HG02981 (cell line): ENCODE results near the gene APOL3.
"Not testable (repeated sequence)": the region's sequence is repeated elsewhere in the genome, so short reads cannot be mapped to it uniquely, and the experiment has no call there.

ENCODE experiments used
- ATAC-seq: cut with Tn5 transposase; IDR thresholded peaks from one replicate; pipeline ENCODE4 v1.9.1; 2021; ENCODE audit warnings: mild to moderate bottlenecking, moderate library complexity; ENCODE audit not compliant: unreplicated experiment

Gene APOL3

DNA sequence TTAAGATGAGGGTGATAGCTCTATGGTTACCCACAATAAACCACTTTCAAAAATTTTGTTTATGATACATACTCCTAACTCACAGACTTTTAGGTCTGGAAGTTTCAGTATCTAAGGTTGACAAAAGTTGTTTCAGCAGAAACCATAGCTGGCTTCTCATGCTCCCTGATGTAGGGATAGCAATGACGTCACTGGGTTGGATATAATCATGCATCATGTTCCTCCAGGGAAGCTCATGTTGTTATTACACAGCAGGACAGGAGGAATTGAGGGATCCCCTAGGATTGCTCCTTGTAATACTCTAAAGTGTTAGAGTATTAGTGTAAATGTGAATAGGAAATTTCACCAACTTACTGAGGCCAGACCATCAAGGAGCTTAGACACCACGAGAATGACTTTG, 23.6 kb downstream of the APOL3 start:
- no peak for ATAC-seq

DNA sequence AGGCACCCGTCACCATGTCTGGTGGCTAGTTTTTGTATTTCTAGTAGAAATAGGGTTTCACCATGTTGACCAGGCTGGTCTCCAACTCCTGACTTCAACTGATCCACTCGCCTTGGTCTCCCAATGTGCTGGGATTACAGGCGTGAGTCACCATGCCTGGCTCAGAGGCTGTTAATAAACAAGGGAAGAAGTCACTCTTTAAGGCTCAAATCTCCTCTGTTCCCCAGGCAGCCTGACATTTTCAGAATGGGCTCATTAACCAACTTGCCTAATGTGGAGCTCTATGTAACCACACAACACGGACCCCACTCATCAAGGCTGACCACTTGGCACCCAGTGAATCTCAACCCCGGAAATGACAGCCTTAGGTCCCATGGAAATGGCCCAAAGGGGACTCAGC, 24.1 kb downstream of the APOL3 start:
- no peak for ATAC-seq

DNA sequence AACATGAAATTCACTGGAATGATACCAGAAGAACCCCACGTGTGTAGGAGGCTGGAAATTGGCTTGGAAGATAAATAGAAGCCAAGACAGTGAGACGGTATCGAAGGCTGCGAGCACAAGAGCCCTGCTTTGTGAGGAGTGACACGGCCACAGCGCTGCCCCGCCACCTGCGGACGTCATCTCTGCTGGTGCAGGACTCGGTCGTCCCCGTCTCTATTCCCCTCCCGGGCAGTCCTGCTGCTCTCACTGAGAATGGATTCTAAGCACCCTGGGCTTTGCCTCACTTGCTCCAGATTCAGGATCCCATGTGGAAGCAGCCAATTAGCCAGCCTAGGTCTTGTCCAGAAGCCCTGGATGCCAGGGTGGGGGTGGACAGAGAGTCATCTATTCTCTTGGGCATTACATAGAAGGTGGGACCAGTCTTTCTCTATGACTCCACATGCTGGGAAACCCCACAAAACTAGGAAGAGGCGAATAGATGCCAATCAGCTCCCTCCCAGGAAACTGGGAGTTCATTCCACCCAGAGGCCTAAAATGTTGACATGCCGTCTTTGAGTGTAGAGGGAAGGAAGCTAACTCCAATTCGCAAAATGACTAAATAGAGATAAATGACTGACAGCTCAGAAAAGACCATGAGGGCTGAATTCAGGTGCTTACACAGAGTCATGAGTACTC, 25.1 kb downstream of the APOL3 start:
- ATAC-seq: no peak

DNA sequence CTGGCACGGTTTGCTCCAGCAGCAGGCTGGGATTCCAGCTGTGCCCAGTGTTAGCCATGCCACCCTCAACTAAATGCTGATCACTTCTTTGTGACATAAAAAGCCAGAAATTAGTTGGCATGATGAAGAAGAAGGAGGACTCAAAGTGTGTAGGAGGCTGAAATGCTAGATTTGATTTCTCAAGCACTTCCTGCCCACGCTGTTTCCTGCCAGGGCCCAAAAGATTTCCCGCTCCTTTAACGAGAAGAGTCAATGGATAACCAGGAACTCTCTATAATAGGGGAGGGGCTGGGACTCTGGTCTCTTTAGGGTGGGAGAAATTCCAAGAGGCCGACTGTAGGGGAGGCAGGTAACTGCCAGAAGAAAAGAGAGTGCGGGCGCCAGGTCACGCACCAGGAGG, 26.4 kb downstream of the APOL3 start:
- no peak for ATAC-seq

DNA sequence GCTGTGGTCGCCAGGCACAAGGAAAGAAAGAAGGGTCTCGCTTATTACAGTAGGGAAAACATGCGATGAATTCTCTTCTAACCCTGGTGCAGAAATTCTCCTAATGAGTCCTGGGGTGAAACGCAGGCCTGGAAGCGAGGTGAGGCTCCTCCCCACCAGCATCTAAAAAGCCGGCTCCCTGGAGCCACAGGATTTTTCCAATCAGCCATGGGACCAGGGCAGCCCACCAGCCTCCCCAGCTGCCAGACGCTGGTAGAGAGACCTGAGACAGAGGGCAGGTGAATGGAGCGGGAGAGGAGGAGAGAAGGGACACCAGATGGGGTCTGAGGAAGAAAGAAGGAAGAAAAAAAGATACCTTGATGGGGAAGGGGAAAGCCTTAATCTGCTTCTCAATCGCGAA, 28.6 kb downstream of the APOL3 start:
- ATAC-seq: no peak

DNA sequence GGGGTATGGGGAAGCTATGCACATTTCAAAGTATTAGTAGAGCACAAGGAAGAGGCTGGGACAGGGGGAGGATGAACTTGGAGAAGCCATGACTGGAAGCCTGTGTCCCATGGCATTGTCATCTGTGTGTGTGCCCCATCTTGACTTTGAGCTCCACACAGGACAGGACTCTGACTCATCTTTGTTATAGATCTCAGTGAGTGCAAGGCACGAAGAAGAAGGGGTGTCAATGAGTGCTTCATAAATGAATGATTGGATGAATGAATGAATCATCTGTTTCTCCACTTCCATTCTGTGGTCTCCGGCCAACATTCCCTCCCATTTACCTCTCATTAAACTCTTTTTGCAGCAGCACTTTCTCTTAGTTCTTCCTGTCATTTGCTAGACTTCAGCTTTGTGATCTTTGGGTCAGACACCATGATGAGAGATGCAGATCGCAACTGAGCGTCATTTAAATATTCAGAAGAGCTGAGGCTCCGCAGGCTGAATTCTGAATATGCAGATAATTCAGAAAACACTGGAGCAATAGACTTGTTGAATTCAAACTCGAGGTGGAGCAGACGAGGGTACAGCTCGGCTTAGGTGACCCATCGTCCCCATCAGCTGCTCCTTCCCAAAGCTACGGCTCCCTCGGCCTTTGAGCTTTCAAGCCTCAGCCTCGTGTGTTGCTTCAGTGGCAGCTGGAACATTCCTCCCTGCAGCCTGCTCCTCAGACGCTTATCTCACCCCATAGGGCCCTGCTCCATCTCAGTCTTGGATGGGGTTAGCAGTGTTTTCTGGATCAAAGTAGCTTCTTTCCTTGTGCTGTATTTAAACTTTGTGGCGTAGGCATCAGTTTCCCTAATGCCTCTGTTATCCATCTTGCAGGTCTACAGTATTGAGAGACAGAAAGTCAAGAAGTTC, 30.8 kb downstream of the APOL3 start:
- no peak for ATAC-seq

DNA sequence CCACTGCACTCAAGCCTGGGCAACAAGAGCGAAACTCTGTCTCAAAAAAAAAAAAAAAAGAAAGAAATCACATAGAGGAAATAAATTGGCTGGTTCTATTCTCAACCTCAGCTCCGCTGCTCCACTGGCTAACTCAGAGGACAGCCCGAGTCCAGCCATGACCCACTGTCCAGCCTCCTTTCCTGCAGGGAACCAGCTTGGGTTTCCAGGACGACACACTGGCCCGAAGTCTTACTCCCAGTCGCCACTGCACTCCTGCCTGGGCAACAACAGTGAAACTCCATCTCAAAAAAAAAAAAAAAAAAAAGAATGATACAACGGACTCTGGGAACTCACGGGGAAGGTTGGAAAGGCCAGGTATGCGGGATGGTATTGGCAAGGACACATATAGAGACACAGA, 31.5 kb downstream of the APOL3 start:
- no peak for ATAC-seq

DNA sequence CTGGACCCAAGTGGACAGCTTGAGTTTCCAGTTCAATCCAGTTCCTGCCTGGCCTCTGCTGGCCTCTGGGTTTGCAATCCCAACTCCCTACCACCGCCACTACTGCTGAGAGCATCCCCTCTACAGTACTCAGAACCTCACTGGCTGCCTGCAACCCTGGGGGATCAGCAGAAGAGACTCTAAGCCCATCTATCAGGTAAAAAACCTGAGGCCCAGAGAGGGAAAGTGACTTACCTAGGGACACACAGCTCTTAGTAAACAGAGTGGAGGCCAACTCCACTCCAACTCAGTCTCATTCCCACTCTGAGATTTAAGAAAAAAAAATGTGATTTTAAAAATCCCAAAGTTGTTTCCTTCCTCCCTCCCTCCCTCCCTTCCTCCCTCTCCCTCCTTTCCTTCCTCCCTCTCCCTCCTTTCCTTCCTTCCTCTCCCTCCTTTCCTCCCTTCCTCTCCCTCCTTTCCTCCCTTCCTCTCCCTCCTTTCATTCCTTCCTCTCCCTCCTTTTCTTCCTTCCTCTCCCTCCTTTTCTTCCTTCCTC, 34.5 kb downstream of the APOL3 start:
- ATAC-seq: no peak

DNA sequence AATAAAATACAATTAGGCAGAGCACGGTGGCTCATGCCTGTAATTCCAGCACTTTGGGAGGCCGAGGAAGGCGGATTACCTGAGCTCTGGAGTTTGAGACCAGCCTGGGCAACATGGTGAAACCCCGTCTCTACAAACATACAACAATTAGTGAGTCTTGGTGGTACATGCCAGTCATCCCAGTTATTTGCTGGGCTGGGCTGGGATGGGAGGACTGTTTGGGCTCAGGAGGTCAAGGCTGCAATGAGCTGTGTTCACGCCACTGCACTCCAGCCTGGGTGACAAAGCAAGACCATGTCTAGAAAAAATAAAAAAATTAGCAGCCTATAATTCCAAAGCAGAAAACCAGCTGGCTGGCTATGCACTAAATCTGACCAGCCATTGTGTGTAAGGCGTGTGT, 35.1 kb downstream of the APOL3 start:
- no peak for ATAC-seq

DNA sequence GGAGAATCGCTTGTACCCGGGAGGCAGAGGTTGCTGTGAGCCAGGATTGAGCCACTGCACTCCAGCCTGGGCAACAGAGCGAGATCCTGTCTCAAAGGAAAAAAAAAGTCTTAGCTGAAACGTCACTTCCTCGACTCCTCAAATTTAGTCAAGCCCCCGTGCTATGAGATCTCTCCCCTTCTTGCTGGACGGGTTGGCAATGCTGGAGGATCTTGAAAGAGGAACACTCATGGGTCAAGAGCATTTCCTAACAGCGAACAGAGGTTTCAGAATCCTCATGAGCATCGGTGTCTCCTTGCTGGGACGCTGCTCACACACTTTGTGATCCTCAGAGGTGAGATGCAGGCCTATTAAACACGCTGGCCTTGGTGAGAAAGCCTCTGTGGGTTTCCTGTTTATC, 35.9 kb downstream of the APOL3 start:
- ATAC-seq: no peak

DNA sequence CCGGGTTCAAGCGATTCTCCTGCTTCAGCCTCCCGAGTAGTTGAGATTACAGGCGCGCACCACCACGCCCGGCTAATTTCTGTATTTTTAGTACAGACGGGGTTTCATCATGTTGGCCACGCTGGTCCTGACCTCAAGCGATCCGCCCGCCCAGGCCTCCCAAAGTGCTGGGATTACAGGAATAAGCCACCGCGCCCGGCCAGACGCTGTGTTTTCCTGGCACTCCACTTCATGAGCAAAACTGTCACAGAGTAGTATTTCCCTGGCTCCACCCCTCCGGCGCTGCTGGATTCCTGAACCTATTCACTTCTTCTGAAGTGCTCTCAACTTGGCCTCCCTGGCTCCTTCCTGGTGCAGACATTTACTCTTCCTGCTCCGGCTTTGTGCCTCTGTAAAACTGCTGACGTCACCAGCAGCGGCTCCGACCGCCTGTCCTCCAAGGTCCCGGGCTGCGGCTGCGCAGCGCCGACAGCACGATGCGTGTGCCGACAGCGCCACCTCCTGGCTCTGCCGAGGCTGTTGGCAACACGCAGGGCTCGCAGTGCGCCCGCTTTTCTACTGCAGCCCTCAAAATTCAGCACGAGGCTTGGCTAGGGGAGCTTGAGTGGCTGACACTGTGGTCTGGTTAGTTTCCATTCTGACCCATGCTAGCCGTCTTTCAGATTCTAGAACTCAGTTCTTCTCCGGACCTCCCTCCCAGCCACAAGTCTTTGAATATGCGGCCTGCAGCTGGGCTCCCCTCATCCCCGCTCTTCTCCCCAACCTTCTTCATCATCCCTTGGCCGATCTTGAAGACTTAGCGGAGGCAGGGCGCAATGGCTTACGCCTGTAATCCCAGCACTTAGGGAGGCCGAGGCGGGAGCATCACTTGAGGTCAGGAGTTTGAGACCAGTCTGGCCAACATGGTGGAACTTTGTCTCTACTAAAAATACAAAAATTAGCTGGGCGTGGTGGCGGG, 36.6 kb downstream of the APOL3 start:
- peak; percentile 86 for ATAC-seq

DNA sequence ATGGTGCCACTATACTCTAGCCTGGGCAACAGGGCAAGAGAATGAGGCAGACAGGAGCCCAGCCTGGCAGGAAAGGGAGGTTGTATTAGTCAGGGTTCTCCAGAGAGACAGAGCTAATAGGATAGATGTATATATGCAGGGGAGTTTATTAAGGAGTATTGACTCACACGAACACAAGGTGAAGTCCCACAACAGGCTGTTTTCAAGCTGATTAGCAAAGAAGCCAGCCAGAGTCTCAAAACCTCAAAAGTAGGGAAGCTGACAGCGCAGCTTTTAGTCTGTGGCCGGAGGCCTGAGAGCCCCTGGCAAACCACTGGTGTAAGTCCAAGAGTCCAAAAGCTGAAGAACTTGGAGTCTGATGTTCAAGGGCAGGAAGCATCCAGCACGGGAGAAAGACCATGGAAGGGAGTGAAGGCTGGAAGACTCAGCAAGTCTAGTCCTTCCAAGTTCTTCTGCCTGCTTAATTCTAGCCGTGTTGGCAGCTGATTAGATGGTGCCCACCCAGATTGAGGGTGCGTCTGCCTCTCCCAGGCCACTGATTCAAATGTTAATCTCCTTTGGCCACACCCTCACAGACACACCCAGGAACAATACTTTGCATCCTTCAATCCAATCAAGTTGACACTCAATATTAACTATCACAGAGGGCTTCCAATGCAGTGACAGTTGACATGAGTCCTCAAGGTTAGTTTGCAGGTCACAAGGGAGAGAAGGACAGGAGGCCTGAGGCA, 39.8 kb downstream of the APOL3 start:
- ATAC-seq: not testable (repeated sequence)

DNA sequence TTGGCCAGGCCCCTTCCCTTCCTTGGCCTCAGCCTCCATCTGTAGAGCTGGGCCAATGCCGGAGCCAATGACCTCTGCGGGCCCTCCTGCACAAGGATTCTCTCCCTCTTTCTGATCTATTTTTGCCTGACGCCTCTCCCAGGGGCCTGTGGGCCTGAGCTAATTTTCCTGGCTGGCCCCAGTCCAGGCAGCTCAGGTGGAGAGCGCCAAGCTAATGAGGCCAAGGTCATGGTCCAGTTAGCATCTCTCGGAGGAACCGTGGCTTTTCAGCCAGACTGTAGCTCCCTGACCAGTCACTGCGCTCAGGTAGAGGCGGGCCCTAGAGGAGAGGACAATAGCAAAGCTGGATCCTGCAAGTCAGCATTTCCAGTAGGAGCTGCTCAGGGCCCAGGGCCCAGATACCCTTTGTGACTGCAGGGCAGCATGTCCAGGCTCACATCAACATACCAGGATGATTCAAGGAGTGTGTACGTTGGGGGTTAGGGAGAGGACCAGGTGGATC, 43.5 kb downstream of the APOL3 start:
- no peak for ATAC-seq

DNA sequence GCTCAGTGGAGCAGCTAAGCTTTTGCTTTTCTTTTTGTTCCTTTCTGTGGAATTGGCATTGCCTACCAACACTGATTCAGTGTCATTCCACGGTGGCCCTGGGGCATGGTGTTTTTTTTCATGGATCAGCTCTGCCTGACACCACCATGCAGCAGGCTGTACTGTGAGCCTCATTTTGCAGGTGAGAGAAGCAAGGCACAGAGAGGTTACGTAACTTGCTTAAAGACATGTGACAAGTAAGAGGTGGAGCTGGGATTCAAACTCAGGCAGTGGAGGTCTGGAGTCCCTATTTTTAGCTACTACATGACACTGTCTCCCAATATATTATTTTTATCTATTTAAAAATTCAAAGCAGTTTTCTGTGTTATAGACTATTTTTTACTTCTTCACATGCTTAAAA, 44.4 kb downstream of the APOL3 start:
- no peak for ATAC-seq

DNA sequence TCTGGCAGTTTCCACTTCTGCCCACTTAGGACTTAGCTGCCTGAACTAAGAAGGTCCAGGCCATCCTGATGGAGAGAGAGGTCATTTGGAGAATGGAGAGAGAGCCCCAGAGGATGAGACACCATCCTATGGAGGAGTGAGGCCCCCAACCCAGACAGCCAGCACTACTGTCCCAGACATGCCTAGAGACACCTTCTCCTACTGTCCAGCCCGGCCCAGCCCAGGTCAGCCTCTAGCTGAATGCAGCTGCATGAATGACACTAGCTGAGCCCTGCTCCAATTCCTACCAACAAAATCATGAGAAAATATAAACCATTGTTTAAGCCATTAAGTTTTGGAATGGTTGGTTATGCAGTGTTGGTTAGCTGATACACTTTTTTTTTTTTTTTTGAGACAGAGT, 47.4 kb downstream of the APOL3 start:
- no peak for ATAC-seq

DNA sequence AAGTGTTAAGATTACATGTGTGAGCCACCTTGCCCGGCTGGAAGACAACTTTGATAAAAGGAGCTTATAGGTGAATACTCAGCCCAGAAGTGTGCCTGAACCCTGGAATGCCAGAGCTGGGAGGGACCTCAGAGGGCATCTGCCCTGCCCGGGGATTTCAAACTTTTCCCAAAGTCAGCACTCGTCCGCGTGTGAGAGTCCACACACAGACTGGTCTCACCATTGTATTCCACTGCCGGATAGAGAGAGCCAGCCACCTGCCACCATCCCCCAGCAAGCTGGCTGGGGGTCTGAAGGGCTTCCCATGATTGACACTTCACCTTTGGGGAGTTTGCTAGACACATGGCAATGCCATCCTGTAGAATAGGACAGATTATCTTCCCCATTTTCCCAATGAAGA, 49.2 kb downstream of the APOL3 start:
- no peak for ATAC-seq

DNA sequence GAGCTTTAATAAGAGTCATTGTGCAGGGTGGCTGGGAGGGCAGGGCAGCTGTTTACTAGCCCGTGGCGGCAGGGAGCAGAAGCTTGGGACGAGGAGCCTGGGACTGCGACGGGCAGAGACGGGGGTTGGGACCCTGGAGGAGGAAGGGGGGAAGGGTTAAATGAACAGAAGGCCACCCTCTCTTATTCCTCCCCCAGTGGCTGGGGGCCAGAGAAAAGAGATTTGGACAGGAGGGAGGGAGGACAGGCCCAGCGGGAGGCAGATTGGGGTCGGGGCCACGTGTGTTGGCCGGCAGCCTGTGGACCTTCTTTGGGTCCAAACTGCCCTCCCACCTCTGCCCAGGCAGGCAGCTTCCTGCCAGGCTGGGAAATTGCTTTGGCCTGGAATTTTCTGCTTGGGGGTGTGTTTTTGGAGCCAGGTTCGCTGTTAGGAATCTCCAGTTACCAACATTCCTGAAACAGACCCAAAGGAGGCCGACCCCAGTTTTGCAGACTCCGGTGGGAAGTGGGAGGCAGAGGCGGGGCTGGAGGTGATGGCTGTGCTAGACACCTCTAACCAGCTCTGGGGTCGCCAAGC, 50.2 kb downstream of the APOL3 start:
- no peak for ATAC-seq

DNA sequence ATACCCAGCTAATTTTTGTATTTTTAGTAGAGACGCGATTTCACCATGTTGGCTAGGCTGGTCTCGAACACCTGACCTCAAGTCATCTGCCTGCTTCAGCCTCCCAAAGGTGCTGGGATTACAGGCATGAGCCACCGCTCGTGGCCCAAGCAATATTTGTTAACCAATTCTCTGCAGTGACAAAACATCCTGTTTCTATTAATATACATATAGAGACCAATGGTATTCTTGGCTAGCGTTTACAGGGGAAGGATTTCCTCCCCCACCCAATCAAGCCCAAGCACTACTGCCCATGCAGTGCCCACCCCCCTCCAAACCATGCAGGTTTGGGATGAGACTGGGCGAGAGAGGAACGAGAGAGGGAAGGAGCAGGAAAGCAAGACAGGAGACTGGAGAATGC, 53.1 kb downstream of the APOL3 start:
- ATAC-seq: no peak

DNA sequence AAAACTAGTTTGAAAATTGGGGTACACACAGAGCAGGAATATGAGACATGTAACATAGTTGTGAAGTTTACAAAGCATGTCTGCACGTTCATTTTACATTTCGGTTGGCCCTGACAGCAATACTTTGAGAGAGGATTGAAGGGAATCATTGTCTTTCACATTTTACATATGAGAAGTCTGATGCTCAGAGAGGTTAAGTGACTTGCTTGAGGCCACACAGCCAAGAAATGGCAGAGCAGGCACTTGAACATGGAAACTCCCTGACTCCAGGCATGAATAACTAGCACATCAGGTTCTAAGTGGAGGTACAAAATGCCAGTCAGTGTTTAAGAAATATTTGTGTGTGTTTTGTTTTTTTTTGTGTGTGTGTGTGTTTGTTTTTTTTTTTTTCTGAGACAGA, 53.6 kb downstream of the APOL3 start:
- no peak for ATAC-seq

DNA sequence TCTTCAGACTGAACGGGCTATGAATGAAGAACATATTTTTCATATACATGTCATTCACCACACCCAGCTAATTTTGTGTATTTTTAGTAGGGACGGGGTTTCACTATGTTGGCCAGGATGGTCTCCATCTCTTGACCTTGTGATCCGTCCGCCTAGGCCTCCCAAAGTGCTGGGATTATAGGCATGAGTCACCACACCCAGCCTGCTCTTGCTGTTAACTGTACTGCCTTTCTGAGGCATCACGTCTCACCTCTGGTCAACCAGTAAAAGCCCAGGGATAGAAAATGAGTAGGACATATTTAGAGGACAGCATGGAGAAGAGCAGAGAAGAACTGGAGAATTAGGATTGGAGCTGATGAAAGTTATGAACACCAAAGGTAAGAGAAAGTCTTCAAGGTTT, 55.6 kb downstream of the APOL3 start:
- no peak for ATAC-seq
